Measurements from ENCODE around the gene TSTD2. TPM values are rescaled to one million over a fixed set of nuclear protein-coding genes. Genes with fewer than 3 reads are reported as not detected.
"Not testable (repeated sequence)": the region's sequence is repeated elsewhere in the genome, so short reads cannot be mapped to it uniquely, and the experiment has no call there.

TSTD2 gene
- polyA plus RNA-seq, 4 donors: 27.7 to 47.5 (median 35.8) TPM

GRCh38 chr9:97593960-97594359 lies 39.2 kb downstream of the TSTD2 start:
- DNase-seq (ENCODE audit: low read depth in 4 of 4, low spot score in 2 of 4): no peak

GRCh38 chr9:97592126-97592525 lies 41.0 kb downstream of the TSTD2 start:
- DNase-seq (ENCODE audit: low read depth in 4 of 4, low spot score in 2 of 4): no peak

GRCh38 chr9:97591535-97591934 lies 41.6 kb downstream of the TSTD2 start:
- DNase-seq (ENCODE audit: low read depth in 4 of 4, low spot score in 2 of 4): no peak

GRCh38 chr9:97586909-97587308 lies 46.3 kb downstream of the TSTD2 start:
- not testable (repeated sequence) for DNase-seq (ENCODE audit: low read depth in 4 of 4, low spot score in 2 of 4)

- DNase-seq (ENCODE audit: low read depth in 4 of 4, low spot score in 2 of 4): not testable (repeated sequence)
Observed at GRCh38 chr9:97584778-97585177, 48.4 kb downstream of the TSTD2 start.

GRCh38 chr9:97581590-97581989 lies 51.6 kb downstream of the TSTD2 start:
- DNase-seq (ENCODE audit: low read depth in 4 of 4, low spot score in 2 of 4): not testable (repeated sequence)

- no peak for DNase-seq (ENCODE audit: low read depth in 4 of 4, low spot score in 2 of 4)
Observed at GRCh38 chr9:97579914-97580313, 53.3 kb downstream of the TSTD2 start.

GRCh38 chr9:97578846-97579245 lies 54.3 kb downstream of the TSTD2 start:
- no peak for DNase-seq (ENCODE audit: low read depth in 4 of 4, low spot score in 2 of 4)

GRCh38 chr9:97577051-97577450 lies 56.1 kb downstream of the TSTD2 start:
- no peak for DNase-seq (ENCODE audit: low read depth in 4 of 4, low spot score in 2 of 4)

GRCh38 chr9:97575673-97576200 lies 57.4 kb downstream of the TSTD2 start:
- no peak for DNase-seq (ENCODE audit: low read depth in 4 of 4, low spot score in 2 of 4)

GRCh38 chr9:97574921-97575672 lies 58.1 kb downstream of the TSTD2 start:
- not testable (repeated sequence) for DNase-seq (ENCODE audit: low read depth in 4 of 4, low spot score in 2 of 4)

GRCh38 chr9:97574101-97574571 lies 59.0 kb downstream of the TSTD2 start:
- DNase-seq (ENCODE audit: low read depth in 4 of 4, low spot score in 2 of 4): not testable (repeated sequence)

GRCh38 chr9:97573482-97574073 lies 59.6 kb downstream of the TSTD2 start:
- no peak for DNase-seq (ENCODE audit: low read depth in 4 of 4, low spot score in 2 of 4)

GRCh38 chr9:97572892-97573365 lies 60.2 kb downstream of the TSTD2 start:
- DNase-seq (ENCODE audit: low read depth in 4 of 4, low spot score in 2 of 4): no peak

GRCh38 chr9:97572196-97572891 lies 60.8 kb downstream of the TSTD2 start:
- DNase-seq (ENCODE audit: low read depth in 4 of 4, low spot score in 2 of 4): no peak

GRCh38 chr9:97571664-97572063 lies 61.5 kb downstream of the TSTD2 start:
- no peak for DNase-seq (ENCODE audit: low read depth in 4 of 4, low spot score in 2 of 4)

- DNase-seq (ENCODE audit: low read depth in 4 of 4, low spot score in 2 of 4): no peak
Observed at GRCh38 chr9:97570899-97571298, 62.3 kb downstream of the TSTD2 start.

GRCh38 chr9:97568461-97569275 lies 64.5 kb downstream of the TSTD2 start:
- no peak for DNase-seq (ENCODE audit: low read depth in 4 of 4, low spot score in 2 of 4)

GRCh38 chr9:97567894-97568202 lies 65.3 kb downstream of the TSTD2 start:
- DNase-seq (ENCODE audit: low read depth in 4 of 4, low spot score in 2 of 4): no peak

- DNase-seq (ENCODE audit: low read depth in 4 of 4, low spot score in 2 of 4): no peak
Observed at GRCh38 chr9:97567182-97567893, 65.8 kb downstream of the TSTD2 start.

All from left renal cortex interstitium (tissue), 4 donors.